Loucy (cell line): ENCODE results near the gene FREM3.

Experiments used
- CTCF ChIP-seq: fragments of 200-600 bp; sonication (generic); conservative IDR thresholded peaks from 2 replicates; pipeline ENCODE4 v1.5.1; 2014; ENCODE audit warnings: mild to moderate bottlenecking, antibody characterized with exemption, low read length
- EZH2phosphoT487 ChIP-seq: fragments of 200-600 bp; IDR thresholded peaks from 2 replicates; pipeline ENCODE4 v1.6.1; 2018; ENCODE audit warnings: antibody characterized with exemption, mild to moderate bottlenecking, moderate library complexity, borderline replicate concordance

DNA sequence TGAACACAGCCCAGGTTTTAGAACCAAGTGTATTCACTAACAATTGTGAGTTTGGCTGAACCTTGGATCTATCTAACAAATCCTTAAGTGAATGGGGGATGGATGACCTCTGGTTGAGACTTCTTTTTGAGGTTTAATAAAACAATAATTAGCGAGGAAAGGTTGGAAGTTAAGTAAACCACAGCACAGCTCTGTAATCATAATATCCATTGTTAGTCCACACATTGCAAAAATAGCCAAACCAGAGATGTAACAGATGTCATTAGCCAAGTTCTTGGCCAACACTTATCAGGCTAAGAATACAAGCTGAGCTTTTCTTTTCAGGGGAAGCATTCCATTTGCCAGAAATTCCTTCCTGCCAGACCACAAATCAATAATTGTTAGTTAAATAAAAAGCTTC lies 59.1 kb downstream of the FREM3 start:
- no peak for TF ChIP-seq CTCF
- no peak for TF ChIP-seq EZH2phosphoT487
